Lower leg skin (tissue), 3 donors: ENCODE data around the gene TNFRSF6B.

Experiments used
- POLR2A ChIP-seq, 2 donors: fragments of 450-650 bp; IDR thresholded peaks; one replicate each; pipeline ENCODE4 v1.6.1; 2016 to 2017; ENCODE audit warnings: antibody characterized with exemption in 2 of 2, mild to moderate bottlenecking in 1 of 2, moderate library complexity in 1 of 2
- TF ChIP-seq, protein P1 (sequence below), 3 donors: fragments of 450-650 bp; IDR thresholded peaks; one replicate each; pipeline ENCODE4 v1.5.1; 2016; ENCODE audit warnings: antibody characterized with exemption in 3 of 3, mild to moderate bottlenecking in 3 of 3, moderate library complexity in 2 of 3

DNA sequence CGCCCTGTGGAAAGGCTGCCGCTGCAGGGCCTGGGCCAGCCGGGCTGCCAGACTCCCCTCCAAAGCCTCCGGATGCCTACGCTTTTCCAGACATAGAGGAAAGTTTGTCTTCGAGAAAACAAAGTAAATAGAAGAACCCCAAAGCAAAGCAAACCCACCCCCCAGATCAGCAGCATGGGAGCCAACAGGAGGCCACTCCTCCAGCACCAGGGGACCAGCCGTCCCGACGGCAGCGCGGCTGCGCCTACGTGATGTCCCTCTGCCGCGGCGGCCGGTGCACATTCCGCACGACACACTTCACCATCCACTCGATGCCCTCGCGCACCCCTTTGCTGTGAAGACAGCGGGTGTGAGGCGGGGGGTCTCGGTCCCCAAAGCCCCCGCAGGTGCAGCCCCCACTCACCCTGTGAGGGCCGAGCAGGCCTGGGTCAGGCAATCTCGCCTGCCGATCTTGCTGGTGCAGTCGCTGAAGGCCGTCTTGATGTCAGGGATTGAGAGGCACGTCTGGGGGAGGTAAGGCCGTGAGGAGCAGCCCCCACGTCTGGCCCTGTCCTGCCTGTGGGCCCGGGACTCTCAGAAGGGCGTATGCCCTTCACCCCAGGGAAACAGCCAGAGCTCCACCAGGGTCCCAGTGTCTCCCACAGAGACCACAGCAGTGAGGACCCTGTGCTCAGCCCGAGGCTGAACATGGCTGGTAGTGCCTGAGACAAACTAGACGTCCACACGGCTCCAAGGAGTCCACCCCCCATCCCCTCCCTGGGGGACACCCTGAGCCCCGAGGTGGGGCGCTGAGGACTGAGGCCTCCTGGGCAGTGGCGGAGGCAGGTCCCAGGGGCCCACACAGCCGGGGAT lies 4.0 kb downstream of the TNFRSF6B start:
- TF ChIP-seq, protein P1, sequence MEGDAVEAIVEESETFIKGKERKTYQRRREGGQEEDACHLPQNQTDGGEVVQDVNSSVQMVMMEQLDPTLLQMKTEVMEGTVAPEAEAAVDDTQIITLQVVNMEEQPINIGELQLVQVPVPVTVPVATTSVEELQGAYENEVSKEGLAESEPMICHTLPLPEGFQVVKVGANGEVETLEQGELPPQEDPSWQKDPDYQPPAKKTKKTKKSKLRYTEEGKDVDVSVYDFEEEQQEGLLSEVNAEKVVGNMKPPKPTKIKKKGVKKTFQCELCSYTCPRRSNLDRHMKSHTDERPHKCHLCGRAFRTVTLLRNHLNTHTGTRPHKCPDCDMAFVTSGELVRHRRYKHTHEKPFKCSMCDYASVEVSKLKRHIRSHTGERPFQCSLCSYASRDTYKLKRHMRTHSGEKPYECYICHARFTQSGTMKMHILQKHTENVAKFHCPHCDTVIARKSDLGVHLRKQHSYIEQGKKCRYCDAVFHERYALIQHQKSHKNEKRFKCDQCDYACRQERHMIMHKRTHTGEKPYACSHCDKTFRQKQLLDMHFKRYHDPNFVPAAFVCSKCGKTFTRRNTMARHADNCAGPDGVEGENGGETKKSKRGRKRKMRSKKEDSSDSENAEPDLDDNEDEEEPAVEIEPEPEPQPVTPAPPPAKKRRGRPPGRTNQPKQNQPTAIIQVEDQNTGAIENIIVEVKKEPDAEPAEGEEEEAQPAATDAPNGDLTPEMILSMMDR (IDR thresholded peaks at IDR 0.05): no peak
- TF ChIP-seq POLR2A (IDR thresholded peaks at IDR 0.05): no peak
